ENCODE results near the gene RAPGEFL1.
"Not testable (repeated sequence)": the region's sequence is repeated elsewhere in the genome, so short reads cannot be mapped to it uniquely, and the experiment has no call there.

DNA sequence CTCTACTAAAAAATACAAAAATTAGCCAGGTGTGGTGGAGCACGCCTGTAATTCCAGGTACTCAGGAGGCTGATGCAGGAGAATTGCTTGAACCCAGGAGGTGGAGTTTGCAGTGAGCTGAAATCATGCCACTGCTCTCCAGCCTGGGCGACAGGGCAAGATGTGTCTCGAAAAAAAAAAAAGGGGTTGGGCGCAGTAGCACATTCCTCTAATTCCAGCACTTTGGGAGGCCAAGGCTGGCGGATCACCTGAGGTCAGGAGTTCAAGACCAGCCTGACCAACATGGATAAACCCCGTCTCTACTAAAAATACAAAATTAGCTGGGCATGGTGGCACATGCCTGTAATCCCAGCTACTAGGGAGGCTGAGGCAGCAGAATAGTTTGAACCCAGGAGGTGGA, 36.6 kb downstream of the RAPGEFL1 start:
- TF ChIP-seq, protein P1, sequence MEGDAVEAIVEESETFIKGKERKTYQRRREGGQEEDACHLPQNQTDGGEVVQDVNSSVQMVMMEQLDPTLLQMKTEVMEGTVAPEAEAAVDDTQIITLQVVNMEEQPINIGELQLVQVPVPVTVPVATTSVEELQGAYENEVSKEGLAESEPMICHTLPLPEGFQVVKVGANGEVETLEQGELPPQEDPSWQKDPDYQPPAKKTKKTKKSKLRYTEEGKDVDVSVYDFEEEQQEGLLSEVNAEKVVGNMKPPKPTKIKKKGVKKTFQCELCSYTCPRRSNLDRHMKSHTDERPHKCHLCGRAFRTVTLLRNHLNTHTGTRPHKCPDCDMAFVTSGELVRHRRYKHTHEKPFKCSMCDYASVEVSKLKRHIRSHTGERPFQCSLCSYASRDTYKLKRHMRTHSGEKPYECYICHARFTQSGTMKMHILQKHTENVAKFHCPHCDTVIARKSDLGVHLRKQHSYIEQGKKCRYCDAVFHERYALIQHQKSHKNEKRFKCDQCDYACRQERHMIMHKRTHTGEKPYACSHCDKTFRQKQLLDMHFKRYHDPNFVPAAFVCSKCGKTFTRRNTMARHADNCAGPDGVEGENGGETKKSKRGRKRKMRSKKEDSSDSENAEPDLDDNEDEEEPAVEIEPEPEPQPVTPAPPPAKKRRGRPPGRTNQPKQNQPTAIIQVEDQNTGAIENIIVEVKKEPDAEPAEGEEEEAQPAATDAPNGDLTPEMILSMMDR (IDR thresholded peaks at IDR 0.05), result not testable (repeated sequence)
- not testable (repeated sequence) for TF ChIP-seq EZH2phosphoT487 (IDR thresholded peaks at IDR 0.05)

Measured in neural progenitor cell (in vitro differentiated cells).